ENCODE data around the gene RUNX2. TPM values are rescaled to one million over a fixed set of nuclear protein-coding genes. Genes with fewer than 3 reads are reported as not detected.

The RUNX2 gene
- total and polyA plus RNA-seq, 4 donors: 0.09 to 1.5 (median 0.75) TPM

DNA sequence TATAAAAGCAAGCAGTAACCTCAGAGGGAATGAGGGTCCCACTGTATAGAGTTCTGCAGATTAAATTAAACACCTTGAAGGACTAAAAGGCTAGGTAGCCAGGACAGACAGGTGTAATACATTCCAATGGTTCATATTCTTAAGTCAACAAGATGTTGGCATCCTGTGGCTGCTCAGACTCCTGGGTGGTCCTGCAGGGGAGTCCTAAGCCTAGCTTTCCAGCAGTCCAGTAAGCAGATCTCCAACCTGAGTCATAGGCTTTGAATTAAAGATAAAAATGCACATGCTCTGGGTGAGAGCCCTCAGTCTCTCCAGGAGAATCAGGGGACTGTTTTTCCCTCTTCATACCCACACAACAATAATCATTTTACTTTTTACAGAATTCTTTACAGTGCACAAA lies 356.9 kb downstream of the RUNX2 start (continued):
- TF ChIP-seq, protein P1, sequence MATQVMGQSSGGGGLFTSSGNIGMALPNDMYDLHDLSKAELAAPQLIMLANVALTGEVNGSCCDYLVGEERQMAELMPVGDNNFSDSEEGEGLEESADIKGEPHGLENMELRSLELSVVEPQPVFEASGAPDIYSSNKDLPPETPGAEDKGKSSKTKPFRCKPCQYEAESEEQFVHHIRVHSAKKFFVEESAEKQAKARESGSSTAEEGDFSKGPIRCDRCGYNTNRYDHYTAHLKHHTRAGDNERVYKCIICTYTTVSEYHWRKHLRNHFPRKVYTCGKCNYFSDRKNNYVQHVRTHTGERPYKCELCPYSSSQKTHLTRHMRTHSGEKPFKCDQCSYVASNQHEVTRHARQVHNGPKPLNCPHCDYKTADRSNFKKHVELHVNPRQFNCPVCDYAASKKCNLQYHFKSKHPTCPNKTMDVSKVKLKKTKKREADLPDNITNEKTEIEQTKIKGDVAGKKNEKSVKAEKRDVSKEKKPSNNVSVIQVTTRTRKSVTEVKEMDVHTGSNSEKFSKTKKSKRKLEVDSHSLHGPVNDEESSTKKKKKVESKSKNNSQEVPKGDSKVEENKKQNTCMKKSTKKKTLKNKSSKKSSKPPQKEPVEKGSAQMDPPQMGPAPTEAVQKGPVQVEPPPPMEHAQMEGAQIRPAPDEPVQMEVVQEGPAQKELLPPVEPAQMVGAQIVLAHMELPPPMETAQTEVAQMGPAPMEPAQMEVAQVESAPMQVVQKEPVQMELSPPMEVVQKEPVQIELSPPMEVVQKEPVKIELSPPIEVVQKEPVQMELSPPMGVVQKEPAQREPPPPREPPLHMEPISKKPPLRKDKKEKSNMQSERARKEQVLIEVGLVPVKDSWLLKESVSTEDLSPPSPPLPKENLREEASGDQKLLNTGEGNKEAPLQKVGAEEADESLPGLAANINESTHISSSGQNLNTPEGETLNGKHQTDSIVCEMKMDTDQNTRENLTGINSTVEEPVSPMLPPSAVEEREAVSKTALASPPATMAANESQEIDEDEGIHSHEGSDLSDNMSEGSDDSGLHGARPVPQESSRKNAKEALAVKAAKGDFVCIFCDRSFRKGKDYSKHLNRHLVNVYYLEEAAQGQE (IDR thresholded peaks at IDR 0.05): no peak
- TF ChIP-seq TAF1 (conservative IDR thresholded peaks at IDR 0.05) (no peak), RAD21 (IDR thresholded peaks at IDR 0.05) (no peak), GABPA (IDR thresholded peaks at IDR 0.05 in 1 of 2, conservative IDR thresholded peaks at IDR 0.05 in 1 of 2) (no peak), EGR1 (IDR thresholded peaks at IDR 0.05; ENCODE audit: low read depth in 2 of 2) (no peak), JUND (IDR thresholded peaks at IDR 0.05) (no peak), NR2F2 (IDR thresholded peaks at IDR 0.05) (no peak)
- TF ChIP-seq, protein P2, sequence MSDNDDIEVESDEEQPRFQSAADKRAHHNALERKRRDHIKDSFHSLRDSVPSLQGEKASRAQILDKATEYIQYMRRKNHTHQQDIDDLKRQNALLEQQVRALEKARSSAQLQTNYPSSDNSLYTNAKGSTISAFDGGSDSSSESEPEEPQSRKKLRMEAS (IDR thresholded peaks at IDR 0.05): no peak

DNA sequence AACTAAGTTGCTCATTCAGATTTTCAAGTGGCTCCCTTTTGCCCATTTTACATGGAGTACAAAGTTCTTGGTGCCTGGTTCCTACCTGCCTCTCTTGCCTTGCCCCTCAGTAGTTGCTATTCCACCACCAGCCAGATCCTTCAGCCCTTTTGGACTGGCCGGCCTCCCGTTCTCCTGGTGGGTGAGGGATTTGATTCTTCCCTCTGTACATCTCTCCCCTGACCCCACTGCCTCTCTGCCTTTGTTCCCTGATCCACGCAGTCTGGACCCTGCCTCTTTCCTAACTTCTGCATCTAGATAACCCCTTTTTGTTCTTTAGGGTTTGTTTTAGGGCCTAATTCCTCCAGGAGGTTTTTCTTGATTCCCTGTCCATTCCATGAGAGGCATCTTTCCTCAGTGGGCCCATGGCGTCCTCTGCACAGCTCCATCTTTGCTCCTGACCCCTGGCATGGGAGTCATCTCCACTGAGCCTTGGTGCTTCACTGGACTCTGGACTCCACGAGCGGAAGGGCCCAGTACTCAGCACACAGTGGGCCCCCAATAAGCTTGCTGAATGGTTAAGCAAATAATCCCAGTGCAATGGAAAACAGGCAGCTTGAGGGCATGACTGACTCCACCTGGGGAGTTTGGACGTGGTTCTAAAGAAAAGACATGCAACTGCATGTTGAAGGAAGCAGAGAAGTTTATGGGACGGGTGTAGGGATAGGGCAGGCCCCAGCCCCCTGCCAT lies 358.9 kb downstream of the RUNX2 start:
- WGBS: 84% methylated on average over 8 of the region's 8 CpGs
- no peak overlapping the region for H3K4me3 ChIP-seq (ENCODE audit: low read depth in 1 of 3, low read length in 3 of 3)
- no peak for TF ChIP-seq RAD21 (IDR thresholded peaks at IDR 0.05)
- TF ChIP-seq, protein P2 (IDR thresholded peaks at IDR 0.05): no peak
- no peak for TF ChIP-seq EGR1 (IDR thresholded peaks at IDR 0.05; ENCODE audit: low read depth in 2 of 2)
- TF ChIP-seq, protein P3, sequence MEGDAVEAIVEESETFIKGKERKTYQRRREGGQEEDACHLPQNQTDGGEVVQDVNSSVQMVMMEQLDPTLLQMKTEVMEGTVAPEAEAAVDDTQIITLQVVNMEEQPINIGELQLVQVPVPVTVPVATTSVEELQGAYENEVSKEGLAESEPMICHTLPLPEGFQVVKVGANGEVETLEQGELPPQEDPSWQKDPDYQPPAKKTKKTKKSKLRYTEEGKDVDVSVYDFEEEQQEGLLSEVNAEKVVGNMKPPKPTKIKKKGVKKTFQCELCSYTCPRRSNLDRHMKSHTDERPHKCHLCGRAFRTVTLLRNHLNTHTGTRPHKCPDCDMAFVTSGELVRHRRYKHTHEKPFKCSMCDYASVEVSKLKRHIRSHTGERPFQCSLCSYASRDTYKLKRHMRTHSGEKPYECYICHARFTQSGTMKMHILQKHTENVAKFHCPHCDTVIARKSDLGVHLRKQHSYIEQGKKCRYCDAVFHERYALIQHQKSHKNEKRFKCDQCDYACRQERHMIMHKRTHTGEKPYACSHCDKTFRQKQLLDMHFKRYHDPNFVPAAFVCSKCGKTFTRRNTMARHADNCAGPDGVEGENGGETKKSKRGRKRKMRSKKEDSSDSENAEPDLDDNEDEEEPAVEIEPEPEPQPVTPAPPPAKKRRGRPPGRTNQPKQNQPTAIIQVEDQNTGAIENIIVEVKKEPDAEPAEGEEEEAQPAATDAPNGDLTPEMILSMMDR (IDR thresholded peaks at IDR 0.05; ENCODE audit: low read depth, low read length, missing input control): no peak
- TF ChIP-seq, protein P4, sequence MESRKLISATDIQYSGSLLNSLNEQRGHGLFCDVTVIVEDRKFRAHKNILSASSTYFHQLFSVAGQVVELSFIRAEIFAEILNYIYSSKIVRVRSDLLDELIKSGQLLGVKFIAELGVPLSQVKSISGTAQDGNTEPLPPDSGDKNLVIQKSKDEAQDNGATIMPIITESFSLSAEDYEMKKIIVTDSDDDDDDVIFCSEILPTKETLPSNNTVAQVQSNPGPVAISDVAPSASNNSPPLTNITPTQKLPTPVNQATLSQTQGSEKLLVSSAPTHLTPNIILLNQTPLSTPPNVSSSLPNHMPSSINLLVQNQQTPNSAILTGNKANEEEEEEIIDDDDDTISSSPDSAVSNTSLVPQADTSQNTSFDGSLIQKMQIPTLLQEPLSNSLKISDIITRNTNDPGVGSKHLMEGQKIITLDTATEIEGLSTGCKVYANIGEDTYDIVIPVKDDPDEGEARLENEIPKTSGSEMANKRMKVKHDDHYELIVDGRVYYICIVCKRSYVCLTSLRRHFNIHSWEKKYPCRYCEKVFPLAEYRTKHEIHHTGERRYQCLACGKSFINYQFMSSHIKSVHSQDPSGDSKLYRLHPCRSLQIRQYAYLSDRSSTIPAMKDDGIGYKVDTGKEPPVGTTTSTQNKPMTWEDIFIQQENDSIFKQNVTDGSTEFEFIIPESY (IDR thresholded peaks at IDR 0.05): no peak
- no peak for TF ChIP-seq NR2F2 (IDR thresholded peaks at IDR 0.05)

More for the DNA sequence above, 358.9 kb downstream of the RUNX2 start:
- Histone ChIP-seq H3K9ac (ENCODE audit: low read depth in 1 of 2, low read length in 2 of 2) (no peak overlapping the region), H3K36me3 (ENCODE audit: control insufficient read depth in 4 of 4, insufficient read depth in 3 of 4, low read depth in 1 of 4, low read length in 3 of 4) (no peaks in the 10 kb centered on the region), H3K4me1 (ENCODE audit: control insufficient read depth in 4 of 4, insufficient read depth in 4 of 4, low read length in 3 of 4) (no peaks in the 10 kb centered on the region), H3K27ac (ENCODE audit: low read depth in 1 of 2, low read length in 2 of 2) (no peak overlapping the region), H3K27me3 (ENCODE audit: control insufficient read depth in 4 of 4, insufficient read depth in 4 of 4, low read length in 3 of 4) (peaks cover 0 to 4% (median 0%) of the 10 kb centered on the region in 4 donors), H3K9me3 (ENCODE audit: control insufficient read depth in 4 of 4, low read length in 3 of 4) (peaks cover 0 to 1% (median 0%) of the 10 kb centered on the region in 4 donors)
- DNase-seq (ENCODE audit: low spot score): no peak

All from liver (tissue), 9 donors.